IMR-90 (cell line): ENCODE data around the gene MRPL1.

Experiments used
- BHLHE40 ChIP-seq: fragments of 150-350 bp; IDR thresholded peaks from 2 replicates; pipeline ENCODE4 v1.6.1; 2016; ENCODE audit warnings: mild to moderate bottlenecking, low read depth, low read length
- CEBPB ChIP-seq: IDR thresholded peaks from 2 replicates; pipeline ENCODE4 v1.6.1; 2012; ENCODE audit warnings: low read depth, low read length, improper control_type of control experiment
- MAFK ChIP-seq: IDR thresholded peaks from 2 replicates; pipeline ENCODE4 v1.6.1; 2012; ENCODE audit warnings: low read depth, low read length, improper control_type of control experiment
- MAZ ChIP-seq: IDR thresholded peaks from 2 replicates; pipeline ENCODE4 v1.6.1; 2012; ENCODE audit warnings: low read depth, mild to moderate bottlenecking, low read length, improper control_type of control experiment, moderate library complexity, borderline replicate concordance
- MXI1 ChIP-seq: IDR thresholded peaks from 2 replicates; pipeline ENCODE4 v1.6.1; 2012; ENCODE audit warnings: low read depth, mild to moderate bottlenecking, low read length, moderate library complexity, borderline replicate concordance
- POLR2A ChIP-seq: IDR thresholded peaks from 2 replicates; pipeline ENCODE4 v1.6.1; 2012; ENCODE audit warnings: mild to moderate bottlenecking, low read depth, low read length
- RAD21 ChIP-seq: IDR thresholded peaks from 2 replicates; pipeline ENCODE4 v1.6.1; 2012; ENCODE audit warnings: low read length, improper control_type of control experiment
- RCOR1 ChIP-seq: IDR thresholded peaks from 2 replicates; pipeline ENCODE4 v1.6.1; 2012; ENCODE audit warnings: mild to moderate bottlenecking, low read length, improper control_type of control experiment; ENCODE audit not compliant: insufficient replicate concordance
- RFX5 ChIP-seq: IDR thresholded peaks from 2 replicates; pipeline ENCODE4 v1.8.0; 2012; ENCODE audit warnings: low read depth, mild to moderate bottlenecking, low read length, moderate library complexity
- SMC3 ChIP-seq: fragments of 150-350 bp; IDR thresholded peaks from 2 replicates; pipeline ENCODE4 v1.6.1; 2016; ENCODE audit warnings: low read depth, mild to moderate bottlenecking, antibody characterized with exemption, low read length, moderate library complexity
- TF ChIP-seq, protein P1 (sequence below): conservative IDR thresholded peaks from 2 replicates; pipeline ENCODE4 v1.5.1; 2012; ENCODE audit warnings: mild to moderate bottlenecking, low read depth, low read length, improper control_type of control experiment
- TF ChIP-seq, protein P2 (sequence below): fragments of 150-350 bp; IDR thresholded peaks from 2 replicates; pipeline ENCODE4 v1.6.1; 2016; ENCODE audit warnings: low read depth, mild to moderate bottlenecking, low read length, moderate library complexity, borderline replicate concordance
- TF ChIP-seq, protein P3 (sequence below): fragments of 150-350 bp; IDR thresholded peaks from 2 replicates; pipeline ENCODE4 v1.6.1; 2017; ENCODE audit warnings: mild to moderate bottlenecking, antibody characterized with exemption, low read length, low read depth

DNA sequence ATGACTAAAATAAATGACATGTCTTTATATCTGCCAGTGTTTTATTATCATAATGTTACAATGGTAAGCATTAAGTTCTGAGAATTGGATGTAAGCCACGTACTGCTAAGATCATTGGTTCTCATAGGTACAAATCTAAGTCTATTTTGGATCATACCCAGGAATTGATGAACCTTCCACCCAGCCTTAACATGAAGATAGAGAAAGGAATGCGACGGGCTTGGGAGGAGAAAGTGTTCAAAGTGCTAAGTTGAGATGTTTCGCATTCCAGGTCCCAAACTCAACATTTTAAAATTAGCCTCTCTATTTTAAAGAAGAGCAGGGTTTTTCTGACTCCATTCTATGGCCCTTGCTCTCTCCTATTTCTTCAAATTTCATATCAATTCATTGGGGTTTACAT lies 139.6 kb downstream of the MRPL1 start:
- no peak for TF ChIP-seq RAD21
- TF ChIP-seq, protein P1, sequence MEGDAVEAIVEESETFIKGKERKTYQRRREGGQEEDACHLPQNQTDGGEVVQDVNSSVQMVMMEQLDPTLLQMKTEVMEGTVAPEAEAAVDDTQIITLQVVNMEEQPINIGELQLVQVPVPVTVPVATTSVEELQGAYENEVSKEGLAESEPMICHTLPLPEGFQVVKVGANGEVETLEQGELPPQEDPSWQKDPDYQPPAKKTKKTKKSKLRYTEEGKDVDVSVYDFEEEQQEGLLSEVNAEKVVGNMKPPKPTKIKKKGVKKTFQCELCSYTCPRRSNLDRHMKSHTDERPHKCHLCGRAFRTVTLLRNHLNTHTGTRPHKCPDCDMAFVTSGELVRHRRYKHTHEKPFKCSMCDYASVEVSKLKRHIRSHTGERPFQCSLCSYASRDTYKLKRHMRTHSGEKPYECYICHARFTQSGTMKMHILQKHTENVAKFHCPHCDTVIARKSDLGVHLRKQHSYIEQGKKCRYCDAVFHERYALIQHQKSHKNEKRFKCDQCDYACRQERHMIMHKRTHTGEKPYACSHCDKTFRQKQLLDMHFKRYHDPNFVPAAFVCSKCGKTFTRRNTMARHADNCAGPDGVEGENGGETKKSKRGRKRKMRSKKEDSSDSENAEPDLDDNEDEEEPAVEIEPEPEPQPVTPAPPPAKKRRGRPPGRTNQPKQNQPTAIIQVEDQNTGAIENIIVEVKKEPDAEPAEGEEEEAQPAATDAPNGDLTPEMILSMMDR: no peak
- no peak for TF ChIP-seq MAZ
- no peak for TF ChIP-seq BHLHE40
- no peak for TF ChIP-seq CEBPB
- TF ChIP-seq MXI1: no peak
- TF ChIP-seq, protein P2, sequence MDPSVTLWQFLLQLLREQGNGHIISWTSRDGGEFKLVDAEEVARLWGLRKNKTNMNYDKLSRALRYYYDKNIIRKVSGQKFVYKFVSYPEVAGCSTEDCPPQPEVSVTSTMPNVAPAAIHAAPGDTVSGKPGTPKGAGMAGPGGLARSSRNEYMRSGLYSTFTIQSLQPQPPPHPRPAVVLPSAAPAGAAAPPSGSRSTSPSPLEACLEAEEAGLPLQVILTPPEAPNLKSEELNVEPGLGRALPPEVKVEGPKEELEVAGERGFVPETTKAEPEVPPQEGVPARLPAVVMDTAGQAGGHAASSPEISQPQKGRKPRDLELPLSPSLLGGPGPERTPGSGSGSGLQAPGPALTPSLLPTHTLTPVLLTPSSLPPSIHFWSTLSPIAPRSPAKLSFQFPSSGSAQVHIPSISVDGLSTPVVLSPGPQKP: no peak
- TF ChIP-seq RFX5: no peak
- TF ChIP-seq SMC3: no peak
- no peak for TF ChIP-seq MAFK
- TF ChIP-seq POLR2A: no peak
- TF ChIP-seq, protein P3, sequence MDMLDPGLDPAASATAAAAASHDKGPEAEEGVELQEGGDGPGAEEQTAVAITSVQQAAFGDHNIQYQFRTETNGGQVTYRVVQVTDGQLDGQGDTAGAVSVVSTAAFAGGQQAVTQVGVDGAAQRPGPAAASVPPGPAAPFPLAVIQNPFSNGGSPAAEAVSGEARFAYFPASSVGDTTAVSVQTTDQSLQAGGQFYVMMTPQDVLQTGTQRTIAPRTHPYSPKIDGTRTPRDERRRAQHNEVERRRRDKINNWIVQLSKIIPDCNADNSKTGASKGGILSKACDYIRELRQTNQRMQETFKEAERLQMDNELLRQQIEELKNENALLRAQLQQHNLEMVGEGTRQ: no peak
- TF ChIP-seq RCOR1: no peak
